GM12892 (cell line): ENCODE data around the gene NVL. TPM values are rescaled to one million over a fixed set of nuclear protein-coding genes. Genes with fewer than 3 reads are reported as not detected.

Experiments used
- DNase-seq: peaks from one replicate; pipeline ENCODE4 v3.0.0; 2011; ENCODE audit not compliant: insufficient read length
- FAIRE-seq: peaks from 2 replicates; lab custom pipeline; 2011; peaks lifted over from hg19 to GRCh38; lab: Jason Lieb, UNC
- POLR2A ChIP-seq: IDR thresholded peaks from 2 replicates; pipeline ENCODE4 v1.6.1; 2011; ENCODE audit warnings: low read depth, low read length, control low read depth
- POLR2AphosphoS5 ChIP-seq: IDR thresholded peaks from 2 replicates; pipeline ENCODE4 v1.6.1; 2011; ENCODE audit warnings: low read depth, low read length, control low read depth
- TAF1 ChIP-seq: IDR thresholded peaks from 2 replicates; pipeline ENCODE4 v1.6.1; 2011; ENCODE audit warnings: low read depth, mild to moderate bottlenecking, control low read depth, low read length, borderline replicate concordance
- polyA plus RNA-seq: library from polyadenylated mRNA; unstranded; fragments of >200 nt; gene quantifications from one replicate; pipeline ENCODE4 v1.2.1, GENCODE V29; 2012; ENCODE audit warnings: missing spikeins, inconsistent platforms; ENCODE audit not compliant: missing spikeins

NVL gene
- polyA plus RNA-seq = 24.1 TPM

DNA sequence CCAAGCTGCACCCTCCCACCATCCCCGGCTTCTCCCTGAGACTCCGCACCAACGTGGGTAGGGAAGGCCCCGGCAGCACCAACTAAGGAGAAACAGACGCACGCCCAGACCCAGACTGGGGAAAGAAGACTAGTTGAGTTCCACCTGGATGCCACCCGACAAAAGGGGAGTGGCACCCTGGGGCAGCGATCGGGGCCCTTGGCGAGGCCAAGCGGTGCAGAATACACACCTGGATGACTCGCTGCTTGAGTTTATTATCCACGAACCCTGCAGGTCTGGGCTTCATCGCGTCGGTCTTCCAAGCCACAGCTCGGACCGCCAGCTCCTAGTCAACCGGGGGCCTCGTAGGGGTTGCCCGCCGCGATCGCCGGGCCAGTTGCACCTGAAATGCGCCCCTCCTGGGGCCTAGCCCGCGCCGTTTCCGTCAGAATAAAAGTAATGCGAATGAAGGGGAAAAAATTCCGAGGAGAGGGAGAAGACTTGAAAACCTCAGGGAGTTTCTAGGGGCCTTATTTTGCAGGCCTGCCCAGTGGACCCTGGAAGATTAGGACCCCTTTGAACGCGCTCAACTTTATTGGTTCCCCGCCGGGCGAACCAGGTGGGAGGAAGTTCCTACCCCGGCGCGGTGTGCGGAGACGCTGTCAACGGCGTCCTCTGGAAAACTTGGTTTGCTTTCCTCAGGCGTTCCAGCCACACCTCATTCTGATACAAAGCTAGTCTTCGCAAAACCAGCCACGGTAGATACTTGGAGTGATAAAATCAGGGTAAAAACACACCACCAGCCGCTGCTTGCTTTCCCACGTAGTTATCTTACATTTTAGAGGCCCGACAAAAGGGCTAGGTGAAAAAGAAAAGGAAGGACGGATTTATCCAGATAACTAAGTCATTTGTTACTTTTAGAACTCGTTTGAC lies at the start of gene NVL:
Gene NVL, minus strand, starts transcription at position 331 of the 912 bp plus-strand sequence. Its CDS starts 45 bp downstream, at position 286.
- peak; percentile 89 for TF ChIP-seq POLR2AphosphoS5
- TF ChIP-seq POLR2A = peak; percentile 83
- TF ChIP-seq TAF1 = peak; percentile 48
- DNase-seq (peak; percentile 65), FAIRE-seq (peak; percentile 91)

DNA sequence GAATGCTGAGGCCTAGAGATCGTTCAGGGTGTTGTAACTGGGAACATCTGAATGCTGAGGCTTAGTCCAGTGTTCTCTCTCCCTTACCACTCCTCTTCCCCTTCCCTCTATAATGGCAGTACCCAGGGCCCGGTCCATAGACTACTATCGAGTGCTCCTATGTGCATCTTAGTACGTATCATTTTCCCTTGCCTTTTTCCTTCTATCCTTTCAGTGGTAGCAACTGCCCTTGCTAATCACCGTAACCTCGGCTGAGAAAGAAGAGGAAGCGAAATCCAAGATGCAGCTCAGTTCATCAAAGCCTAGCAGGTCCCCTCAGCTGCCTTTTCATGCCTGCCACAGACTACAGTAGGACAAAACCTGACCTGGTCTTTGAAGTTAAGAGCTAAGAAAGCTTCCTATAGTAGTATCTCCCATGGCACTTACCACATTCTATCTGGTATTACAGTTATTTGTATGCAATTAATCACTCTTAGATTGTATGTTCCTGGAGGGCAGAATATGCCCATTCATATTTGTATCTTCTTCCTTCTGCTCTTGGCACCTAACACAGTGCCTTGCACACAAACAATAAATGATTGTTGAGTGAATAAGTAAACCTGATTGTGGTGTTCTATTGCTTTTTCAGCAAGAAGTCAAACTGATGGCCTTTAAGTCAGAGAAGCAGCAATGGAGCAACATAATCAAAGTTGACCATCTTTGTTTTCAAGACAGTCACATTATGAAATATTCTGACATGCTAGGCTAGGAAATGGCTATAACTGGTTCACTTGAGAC lies 49.1 kb upstream of the NVL start:
- FAIRE-seq (peak; percentile 84), DNase-seq (no peak)
- TF ChIP-seq POLR2AphosphoS5 (no peak), POLR2A (no peak), TAF1 (no peak)

DNA sequence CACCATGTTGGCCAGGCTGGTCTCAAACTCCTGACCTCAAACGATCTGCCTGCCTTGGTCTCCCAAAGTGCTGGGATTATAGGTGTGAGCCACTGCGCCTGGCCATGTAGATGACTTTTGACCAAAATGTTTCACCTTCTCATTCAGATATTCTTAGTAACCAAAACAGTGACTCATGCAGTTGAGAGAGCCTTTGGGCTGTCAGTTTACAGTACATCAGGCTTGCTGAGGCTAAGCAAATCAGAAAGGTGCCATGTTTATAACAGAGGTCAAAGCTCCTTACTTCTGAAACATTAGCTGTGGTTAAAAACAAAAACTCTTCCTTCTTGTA lies 47.7 kb upstream of the NVL start:
- TF ChIP-seq POLR2AphosphoS5 (no peak), POLR2A (no peak), TAF1 (no peak)
- FAIRE-seq = peak; percentile 85
- no peak for DNase-seq

DNA sequence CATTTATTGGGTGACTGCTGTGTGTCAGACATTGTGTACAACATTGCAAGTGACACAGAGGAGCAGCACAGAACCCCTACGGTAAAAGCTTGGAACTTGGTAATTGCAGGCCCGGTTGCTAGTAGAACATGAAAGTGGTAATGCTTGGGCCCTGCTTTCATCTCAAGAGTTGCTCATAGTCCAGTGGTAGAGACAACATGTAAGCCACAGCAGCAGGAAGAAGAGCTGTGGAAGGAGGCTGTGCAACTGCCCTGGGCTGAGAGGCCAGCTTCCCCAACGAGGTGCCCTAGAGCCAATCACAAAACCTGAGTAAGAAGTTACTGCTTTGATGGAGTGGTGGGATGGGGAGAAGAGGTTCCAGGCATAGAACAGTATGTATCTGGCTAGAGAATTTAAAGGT lies 45.1 kb upstream of the NVL start:
- DNase-seq = no peak
- FAIRE-seq = no peak
- TF ChIP-seq POLR2A (no peak), POLR2AphosphoS5 (no peak), TAF1 (no peak)

DNA sequence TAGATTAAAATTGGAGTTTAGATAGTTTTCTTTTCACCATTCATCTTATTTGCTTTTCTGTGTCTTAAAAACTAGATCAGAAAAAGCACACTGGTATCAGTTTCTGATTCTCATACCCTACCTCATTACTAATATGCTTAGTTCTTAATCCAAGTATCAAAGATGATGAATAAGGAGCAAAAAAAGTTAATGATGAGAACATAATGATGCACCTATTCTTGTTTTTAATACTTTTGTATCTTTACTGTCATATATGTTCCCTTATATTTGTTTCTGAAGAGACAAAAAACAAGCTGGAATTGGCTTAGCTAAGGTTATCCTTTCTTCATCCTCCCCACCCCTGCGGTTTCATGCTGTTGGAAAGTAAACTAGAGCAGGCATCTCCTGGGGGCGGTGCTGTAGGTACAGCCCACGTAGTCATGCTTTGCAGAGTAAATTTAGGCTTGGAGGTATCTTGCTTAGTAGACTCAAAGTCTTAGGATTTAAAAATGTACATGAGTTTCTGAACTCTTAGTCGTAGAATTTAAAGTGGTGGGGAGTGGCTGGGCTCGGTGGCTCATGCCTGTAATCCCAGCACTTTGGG lies 43.1 kb upstream of the NVL start:
- DNase-seq (no peak), FAIRE-seq (no peak)
- no peak for TF ChIP-seq TAF1
- no peak for TF ChIP-seq POLR2AphosphoS5
- no peak for TF ChIP-seq POLR2A

DNA sequence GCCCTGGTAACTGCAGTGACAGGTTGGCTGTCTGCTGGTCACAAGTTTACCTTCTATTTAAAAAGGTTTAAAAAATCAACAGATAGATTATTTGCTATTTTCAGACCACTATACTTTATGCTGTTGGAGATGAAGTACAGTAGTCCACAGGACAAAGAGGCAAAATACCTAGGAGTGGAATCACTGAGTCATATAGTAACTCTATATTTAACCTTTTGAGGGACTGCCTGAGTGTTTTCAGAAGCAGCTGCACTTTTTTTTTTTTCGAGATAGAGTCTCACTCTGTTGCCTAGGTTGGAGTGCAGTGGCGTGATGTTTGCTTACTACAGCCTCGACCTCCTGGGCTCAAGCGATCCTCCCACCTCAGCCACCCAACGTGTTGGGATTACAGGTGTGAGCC lies 38.4 kb upstream of the NVL start:
- peak; percentile 53 for FAIRE-seq
- TF ChIP-seq TAF1 (no peak), POLR2AphosphoS5 (no peak), POLR2A (no peak)
- no peak for DNase-seq

DNA sequence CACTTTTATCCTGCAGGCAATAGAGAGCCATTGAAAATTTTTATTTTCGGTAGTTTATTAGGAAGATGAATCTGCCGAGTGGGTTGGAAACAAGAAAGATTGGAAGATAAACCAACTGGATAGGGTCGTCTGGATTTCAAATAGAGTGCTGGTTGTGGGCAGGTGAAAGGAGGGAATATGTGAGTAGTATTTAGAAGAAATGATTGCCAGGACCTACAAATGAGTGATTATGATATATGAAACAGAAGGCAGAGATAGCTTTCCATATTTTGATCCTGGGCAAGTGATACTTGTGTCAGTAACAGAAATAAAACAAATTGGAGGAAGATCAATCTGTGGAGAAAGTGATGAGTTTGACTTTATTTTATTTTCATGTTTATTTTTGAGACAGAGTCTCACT lies 29.2 kb upstream of the NVL start:
- no peak for TF ChIP-seq POLR2A
- TF ChIP-seq TAF1 = no peak
- TF ChIP-seq POLR2AphosphoS5 = no peak
- DNase-seq = no peak
- no peak for FAIRE-seq

DNA sequence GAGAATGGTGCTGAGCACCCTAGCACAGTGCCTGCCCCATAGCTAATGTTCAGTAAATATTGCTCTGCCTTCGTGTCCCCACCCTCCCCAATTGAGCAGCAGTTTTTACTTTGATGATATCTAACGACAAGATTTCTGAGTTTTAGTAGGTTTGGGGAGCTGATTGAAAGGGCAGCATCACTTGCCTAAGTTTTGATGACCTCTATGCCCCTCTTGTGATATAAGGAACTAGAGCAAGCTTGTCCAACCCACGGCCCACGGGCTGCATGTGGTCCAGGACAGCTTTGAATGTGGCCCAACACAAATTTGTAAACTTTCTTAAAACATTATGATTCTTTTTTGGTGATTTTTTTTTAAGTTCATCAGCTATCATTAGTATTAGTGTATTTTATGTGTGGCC lies 28.3 kb upstream of the NVL start:
- FAIRE-seq (no peak), DNase-seq (no peak)
- no peak for TF ChIP-seq TAF1

DNA sequence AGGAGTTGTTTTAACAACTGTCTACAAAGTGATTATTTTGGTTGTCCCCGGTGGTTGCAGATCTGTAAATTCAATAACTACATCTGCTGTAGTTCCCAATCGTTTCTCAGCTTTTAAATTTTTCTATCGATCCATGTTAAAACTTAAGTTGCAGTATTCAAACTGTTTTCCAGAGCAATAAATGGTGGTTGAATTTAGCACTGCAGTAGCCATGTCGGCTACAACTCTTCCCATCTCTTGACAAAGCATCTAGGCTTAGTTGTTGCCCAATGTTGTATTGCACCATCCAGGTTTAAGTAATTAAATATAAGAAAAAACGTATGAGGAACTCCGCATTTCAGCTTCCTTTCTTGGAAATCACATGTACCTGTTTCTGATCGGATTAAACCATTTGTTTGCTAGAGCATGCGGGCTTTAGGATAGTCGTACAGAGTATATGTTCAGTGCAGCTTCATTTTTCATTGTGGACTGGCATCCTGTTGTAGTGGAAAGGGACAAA lies 27.7 kb upstream of the NVL start:
- no peak for DNase-seq
- FAIRE-seq = no peak
- no peak for TF ChIP-seq POLR2AphosphoS5
- no peak for TF ChIP-seq TAF1
- no peak for TF ChIP-seq POLR2A

DNA sequence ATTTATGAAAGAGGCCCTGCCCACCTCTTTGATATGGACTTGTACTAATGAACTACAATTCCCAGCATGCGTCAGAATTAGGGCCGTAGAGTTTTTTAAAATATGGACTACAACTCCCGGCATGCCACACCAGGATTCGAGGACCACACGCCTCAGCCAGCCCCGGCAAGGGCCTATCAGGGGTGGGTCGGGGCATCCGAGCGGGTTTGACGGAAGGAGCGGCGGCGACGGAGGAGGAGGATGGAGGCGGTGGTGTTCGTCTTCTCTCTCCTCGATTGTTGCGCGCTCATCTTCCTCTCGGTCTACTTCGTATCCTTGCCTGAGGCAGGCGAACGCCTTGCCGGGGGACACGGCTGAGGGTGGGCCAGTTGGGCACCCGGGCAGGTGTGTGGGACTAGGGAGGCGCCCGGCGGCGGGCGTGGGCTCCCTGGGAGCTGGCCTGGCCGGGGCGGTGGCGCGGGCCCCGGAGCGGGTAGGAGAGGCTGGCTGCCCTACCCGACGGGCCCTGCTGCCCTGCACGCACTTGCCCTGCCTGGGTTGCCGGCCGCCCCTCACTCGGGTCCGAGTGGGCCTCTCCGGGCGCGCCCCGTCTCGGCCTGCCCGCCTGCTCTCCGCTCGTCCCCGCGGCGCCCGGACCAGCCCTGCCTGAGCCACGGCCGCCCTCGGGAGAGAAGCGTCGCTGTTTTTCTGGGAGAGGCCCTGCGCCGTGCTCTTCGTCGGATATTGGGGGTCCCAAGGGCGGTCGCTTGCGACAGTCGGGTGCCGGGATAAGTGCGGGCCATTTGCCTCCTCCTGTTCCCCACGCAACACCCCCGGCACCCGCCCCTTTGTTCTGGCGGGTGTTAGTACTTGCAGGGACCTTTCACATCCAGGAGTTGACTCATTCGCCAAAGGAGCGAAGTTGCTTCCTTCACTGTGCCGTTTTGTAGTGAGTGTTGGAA lies 27.0 kb upstream of the NVL start, which contains the start of gene CNIH4:
Gene CNIH4, plus strand, starts transcription at position 195 of the 941 bp plus-strand sequence. Its CDS starts 46 bp downstream, at position 241.
- FAIRE-seq (peak; percentile 98), DNase-seq (peak; percentile 87)
- TF ChIP-seq POLR2A (peak; percentile 87), TAF1 (no peak), POLR2AphosphoS5 (peak; percentile 80)
